Upper lobe of left lung (tissue), 4 donors: ENCODE data around the gene CHCHD3.

ENCODE experiments used
- CTCF ChIP-seq, 6 experiments: fragments of 450-650 bp in 4 of 6; fragments of 200-600 bp in 2 of 6; sonication (generic) in 2 of 6; IDR thresholded peaks; one replicate each; pipeline ENCODE4 v1.5.1; 2016 to 2019; ENCODE audit warnings: antibody characterized with exemption in 6 of 6
- POLR2A ChIP-seq, 4 donors: fragments of 450-650 bp; IDR thresholded peaks; one replicate each; pipeline ENCODE4 v1.5.1; 2016 to 2017; ENCODE audit warnings: antibody characterized with exemption in 4 of 4, mild to moderate bottlenecking in 2 of 4
- POLR2AphosphoS5 ChIP-seq, 2 donors: sonication (generic); formaldehyde crosslinking; IDR thresholded peaks; one replicate each; pipeline ENCODE4 v1.5.1; 2017; ENCODE audit warnings: antibody characterized with exemption in 2 of 2

GRCh38 chr7:133053321-133053891 is 28.5 kb downstream of the CHCHD3 start:
- TF ChIP-seq CTCF (IDR thresholded peaks at IDR 0.05), result no peak
- no peak for TF ChIP-seq POLR2AphosphoS5 (IDR thresholded peaks at IDR 0.05)
- no peak for TF ChIP-seq POLR2A (IDR thresholded peaks at IDR 0.05)
